ENCODE results near the gene SHC1. TPM values are rescaled to one million over a fixed set of nuclear protein-coding genes. Genes with fewer than 3 reads are reported as not detected.

The SHC1 gene, protein sequence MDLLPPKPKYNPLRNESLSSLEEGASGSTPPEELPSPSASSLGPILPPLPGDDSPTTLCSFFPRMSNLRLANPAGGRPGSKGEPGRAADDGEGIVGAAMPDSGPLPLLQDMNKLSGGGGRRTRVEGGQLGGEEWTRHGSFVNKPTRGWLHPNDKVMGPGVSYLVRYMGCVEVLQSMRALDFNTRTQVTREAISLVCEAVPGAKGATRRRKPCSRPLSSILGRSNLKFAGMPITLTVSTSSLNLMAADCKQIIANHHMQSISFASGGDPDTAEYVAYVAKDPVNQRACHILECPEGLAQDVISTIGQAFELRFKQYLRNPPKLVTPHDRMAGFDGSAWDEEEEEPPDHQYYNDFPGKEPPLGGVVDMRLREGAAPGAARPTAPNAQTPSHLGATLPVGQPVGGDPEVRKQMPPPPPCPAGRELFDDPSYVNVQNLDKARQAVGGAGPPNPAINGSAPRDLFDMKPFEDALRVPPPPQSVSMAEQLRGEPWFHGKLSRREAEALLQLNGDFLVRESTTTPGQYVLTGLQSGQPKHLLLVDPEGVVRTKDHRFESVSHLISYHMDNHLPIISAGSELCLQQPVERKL
- 152 and 218 TPM in 2 replicates for total RNA-seq

DNA sequence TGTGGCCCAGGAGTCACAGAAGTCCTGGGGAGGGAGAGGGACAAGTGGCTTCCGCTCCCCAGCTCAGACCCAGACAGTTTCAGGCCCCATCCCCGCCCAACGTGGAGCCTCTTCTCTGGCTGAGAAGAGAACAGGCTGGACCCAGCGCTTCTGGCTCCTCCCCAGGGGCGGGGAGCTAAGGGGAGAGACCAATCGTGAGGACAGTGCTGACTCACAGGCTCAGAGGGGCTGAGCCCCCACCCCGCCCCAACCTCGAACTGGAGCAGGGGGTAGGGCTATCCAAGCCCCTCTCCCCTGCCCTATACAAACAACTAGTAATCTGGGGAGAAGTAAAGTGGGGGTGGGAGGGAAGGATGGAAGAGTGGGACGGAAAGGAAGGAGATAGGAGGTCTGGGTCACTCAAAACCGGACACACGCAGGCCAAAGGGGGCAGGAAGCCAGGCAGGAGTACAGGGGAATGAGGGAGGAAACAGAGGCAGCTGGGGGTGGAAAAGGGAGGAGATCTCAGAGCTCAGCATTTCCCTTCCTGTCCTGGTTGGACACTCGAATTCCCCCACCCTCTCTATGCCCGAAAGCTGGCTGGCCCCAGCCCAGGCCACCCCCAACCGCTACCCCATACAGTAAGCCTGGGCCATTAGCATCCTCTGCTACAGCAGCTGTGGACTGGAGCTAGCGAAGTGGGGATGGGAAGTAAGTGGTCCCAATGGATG is at the start of gene SHC1:
TSS of gene SHC1 (minus strand) at position 117 of the 710 bp plus-strand sequence. CDS start 221 bp downstream, outside the sequence.

DNA sequence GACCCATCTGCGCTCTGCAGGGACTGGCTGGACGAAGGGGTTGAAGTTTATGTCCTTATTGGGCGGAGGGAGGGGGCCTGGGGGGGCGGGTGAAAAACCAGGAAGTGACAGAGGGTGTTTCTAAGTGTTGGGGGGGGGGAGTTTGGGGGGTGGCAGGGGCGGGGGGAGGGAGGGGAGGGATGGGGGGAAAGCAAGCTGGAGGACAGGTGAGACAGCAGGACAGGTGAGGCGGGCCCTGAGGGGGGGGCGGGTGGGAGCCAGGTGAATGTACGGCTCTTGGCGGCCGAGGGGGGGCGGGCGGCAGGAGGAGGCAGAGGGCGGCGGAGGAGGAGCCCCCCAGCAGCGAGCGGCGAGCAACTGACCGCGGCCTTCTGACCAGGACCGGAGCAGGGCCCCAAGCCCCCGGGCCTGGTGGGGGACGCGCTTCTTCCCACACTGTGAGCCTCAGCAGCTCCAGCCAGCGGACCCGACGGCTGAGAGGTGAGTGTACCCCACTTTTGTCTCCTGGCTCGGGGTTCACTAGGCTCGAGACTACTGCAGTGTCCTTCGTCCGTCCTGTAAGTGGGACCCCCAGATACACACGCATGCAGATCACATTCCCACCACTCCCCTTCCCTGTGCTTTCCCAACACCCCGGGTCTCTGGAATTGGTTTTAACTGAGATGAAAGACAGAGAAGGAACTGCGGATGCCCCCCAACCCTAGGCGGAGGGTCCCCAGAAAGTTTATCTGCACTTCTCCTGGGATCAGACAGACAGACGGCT is 32.1 kb upstream of the SHC1 start, which contains the start of gene ZBTB7B:
TSS of gene ZBTB7B (plus strand) at position 339 of the 763 bp plus-strand sequence. CDS start 11,859 bp downstream, outside the sequence.

DNA sequence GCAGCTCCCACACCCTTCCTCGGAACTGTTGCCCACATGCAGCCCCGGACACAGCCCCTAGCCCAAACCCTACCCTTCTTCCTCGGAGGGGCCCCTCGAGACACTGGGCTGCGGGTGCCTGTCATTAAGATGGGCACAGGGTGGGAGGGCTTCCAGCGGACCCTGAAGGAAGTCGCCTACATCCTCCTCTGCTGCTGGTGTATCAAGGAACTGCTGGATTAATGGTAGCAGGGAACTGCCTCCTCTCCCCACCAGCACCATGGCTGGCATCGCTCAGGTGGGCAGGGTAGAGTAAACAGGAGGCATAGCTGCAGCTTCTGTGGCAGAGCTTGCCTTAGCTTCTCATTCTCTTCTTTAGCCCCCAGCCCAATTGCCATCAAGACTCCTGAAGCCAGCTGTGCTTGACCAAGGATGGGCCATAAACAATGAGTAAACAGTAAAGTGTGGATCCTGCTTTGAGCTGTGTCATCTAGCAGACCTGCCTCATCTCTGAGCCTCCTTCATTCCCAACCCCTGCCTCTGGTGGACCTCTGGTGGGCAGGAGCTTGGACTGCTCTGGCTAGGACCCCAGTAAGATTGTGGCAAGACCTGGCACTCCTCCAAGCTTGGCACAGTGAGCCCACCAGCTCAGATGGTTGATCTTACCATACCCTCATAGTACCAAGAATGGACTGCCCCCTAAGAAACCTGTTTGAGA is 23.2 kb upstream of the SHC1 start, which contains the start of gene LENEP:
TSS of gene LENEP (plus strand) at position 15 of the 697 bp plus-strand sequence. CDS start at position 37, 22 bp downstream.

DNA sequence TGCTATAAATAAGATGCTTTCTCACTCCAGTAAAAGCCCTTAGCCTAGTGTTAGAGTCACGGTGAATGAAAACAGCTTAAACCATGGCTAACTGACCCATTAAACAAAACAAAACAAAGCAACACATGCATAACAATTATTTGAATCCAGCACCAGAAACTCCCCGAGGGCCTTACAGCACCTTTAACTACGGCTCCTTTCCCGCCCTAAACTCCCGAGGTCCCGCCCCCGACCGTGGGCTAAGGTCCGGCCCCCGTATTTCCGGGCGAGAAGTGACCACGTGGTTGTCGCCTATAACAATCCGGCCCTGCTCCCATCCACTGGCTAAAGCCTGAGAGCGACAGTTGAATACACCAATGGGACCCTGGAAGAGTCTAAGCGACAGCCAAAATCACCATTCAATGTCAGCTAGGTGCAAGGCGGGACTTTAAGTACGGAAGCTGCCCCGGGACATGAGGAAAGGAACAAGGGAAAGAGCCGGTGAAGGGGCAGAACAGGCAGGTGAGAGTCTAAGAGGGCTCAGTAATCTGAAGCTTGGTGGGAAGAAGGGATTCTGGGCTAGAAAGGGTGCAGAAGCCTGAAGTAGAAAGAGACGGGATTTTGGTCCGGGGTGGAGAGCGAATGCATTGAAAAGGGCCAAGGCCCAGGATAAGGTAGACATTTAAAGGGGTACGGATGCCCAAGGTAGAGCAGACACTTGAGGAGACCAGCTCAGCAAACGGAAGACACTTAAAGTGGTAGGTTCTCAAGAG is 12.5 kb upstream of the SHC1 start, which contains the start of gene FLAD1:
TSS of gene FLAD1 (plus strand) at position 448 of the 752 bp plus-strand sequence. CDS start 351 bp downstream, outside the sequence.

DNA sequence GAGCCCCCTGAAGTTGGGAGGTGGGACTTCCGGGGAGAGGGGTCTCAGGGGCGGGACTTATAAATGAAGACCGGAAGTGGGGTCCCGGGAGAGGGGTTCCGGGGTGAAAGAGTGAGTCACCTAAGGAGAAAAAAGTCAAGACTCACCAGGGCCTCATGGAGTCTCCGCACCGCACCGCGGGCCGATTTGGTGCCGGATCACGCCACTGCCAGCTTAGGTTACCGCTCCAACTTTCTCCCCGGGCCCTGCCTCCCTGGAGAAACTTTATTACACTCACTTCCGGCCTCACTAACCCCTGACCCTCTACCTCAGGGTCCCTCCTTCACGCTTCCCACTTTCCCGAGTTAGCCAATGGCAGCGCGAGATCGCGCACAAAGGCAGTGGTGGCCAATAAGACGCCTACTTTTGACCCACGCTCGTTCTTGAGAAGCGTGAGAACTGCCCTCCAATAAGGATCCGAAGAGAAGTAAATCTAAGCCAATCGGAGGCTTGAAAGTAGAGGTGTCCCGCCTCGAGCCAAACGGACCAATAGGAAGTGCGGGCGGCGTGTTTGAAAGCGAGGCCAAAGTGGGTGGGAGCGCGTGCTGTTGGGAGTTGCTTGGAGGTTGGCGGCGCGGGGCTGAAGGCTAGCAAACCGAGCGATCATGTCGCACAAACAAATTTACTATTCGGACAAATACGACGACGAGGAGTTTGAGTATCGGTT is 3.7 kb upstream of the SHC1 start, which contains the start of gene CKS1B:
TSS of gene CKS1B (plus strand) at position 580 of the 706 bp plus-strand sequence. CDS start at position 645, 65 bp downstream.

DNA sequence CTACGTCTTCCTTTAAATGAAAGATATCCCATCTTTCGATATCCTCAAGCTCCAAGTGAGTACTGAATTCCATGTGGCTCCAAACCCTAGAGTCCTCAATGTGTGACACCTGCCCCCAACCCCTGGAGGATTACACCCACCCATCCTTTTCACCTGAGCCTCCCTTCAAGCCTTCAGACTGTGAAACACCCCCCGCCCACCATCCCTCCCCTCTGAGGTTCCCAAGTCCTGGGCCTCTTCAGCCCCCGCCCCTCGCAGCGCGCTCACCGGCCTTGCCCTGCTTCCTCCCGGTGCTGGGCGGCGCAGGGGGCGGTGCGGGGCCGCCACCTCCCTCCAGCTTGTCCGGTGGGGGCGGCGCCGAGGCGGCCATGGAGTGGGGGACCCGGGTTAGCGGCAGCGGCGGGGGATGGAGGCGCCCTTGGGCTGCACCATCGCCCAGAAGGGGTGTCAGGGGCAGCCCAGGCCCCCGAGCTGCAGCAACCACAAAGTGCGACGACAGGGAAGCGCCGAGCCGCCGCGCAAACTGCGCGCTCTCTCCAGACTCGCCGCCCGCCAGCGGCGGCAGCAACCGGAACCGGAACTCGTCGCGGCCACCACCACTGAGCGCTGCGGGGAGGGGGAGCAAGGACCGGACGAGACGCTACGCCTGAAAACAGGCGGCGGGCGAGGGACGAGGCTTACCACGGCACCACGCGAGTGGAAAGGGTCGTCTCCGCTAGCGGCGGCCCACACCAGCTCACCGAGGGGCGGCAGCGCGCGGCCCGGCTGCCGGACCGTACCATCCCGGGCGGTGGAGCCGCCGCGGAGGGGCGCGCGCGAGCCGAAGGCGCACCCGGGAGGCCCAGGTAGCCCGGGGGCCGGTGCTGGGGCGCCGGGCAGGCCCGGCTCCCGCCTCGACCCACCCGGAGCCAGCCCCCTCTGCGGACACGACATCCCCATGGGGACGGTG is 9.1 kb downstream of the SHC1 start, which contains the start of gene PYGO2:
TSS of gene PYGO2 (minus strand) at position 576 of the 949 bp plus-strand sequence. CDS start at position 370, 206 bp downstream.

DNA sequence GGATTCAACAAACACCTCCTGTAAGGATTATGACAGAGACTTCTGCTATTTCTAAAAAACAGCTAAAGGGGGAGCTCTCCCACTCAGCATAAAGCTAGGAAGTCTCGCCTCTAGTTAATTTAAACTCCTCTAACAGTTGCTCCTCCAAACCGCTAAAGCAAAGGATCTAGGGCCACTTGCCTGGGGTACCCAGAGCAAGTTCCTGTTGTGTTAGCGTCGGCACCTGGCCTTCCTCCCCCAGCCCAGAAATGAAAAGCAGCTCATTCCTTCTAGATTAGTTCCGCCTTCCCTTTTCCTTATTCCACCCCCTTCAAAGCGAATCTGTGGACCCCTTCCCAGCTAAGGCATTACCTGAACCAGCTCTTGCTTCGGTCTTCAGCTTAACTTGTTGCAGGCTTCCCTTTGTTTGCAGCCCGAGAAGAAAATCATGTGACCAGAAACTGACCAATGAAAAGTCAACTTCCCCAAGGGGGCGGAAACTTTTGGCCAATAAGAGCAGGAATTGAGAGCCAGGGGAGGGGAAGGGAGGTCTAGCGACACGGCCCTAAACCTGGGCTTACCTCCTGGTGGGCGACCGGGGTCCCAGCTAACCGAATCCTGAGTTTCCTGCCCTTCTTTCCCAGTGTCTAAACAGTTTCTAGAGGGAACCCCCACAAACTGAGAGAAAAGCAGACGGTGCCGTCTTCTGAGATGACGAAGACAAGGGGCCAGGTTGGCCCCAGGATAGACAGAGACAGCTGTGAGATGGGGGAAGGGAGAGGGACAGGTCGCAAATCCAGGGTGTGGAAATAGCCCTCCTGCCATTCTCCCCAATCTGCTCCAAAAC is 14.6 kb downstream of the SHC1 start, which contains the start of gene PBXIP1:
TSS of gene PBXIP1 (minus strand) at position 382 of the 826 bp plus-strand sequence. CDS start 2,378 bp downstream, outside the sequence.

DNA sequence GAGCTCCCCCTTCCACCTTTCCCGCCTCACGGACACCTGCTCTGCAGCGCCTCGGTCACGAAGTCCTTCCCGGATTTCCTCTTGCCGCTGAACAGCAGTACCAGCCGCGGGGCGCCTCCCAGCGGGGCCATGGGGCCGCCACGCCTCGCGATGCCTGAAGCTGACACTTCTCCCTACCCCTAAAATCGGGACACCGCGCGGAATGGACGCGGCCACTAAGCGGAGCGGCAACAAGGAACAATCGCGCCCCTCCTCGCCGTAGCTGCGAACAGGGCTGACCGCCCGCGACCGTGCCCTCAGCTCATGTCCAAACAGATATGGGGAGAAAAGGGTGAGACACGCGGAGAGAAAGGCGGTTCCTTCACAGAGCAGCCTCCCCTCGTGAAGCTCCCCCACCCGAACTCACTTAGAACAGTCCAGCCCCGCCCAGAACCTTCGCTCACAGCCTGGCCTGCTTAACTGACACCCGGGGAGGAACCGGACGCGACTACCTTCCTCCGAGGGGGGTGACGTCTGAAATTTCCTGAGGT is 33.9 kb downstream of the SHC1 start, which contains the start of gene PMVK:
TSS of gene PMVK (minus strand) at position 165 of the 530 bp plus-strand sequence. CDS start at position 131, 34 bp downstream.

Other genes with a start within 250 kb of the SHC1 start
- gene KCNN3, start 100.5 kb downstream of the SHC1 start, total RNA-seq = under 0.01 and 0.65 TPM in 2 replicates
- gene PMVK, start 34.0 kb downstream of the SHC1 start, total RNA-seq = 7.3 and 9.7 TPM in 2 replicates
- gene PBXIP1, start 14.6 kb downstream of the SHC1 start, total RNA-seq = 79.6 and 105 TPM in 2 replicates
- gene PYGO2, start 9.0 kb downstream of the SHC1 start, total RNA-seq = 5.2 and 5.9 TPM in 2 replicates
- 116 and 140 TPM in 2 replicates for gene CKS1B, start 3.9 kb upstream of the SHC1 start, total RNA-seq
- gene FLAD1, start 12.6 kb upstream of the SHC1 start, total RNA-seq = 26.6 and 33.9 TPM in 2 replicates
- 0.76 TPM in 1 of 2 replicates, not detected in the other for gene LENEP, start 22.8 kb upstream of the SHC1 start, total RNA-seq
- gene ZBTB7B, start 32.1 kb upstream of the SHC1 start, total RNA-seq = 7.5 and 9.7 TPM in 2 replicates
- gene DCST2, start 63.0 kb upstream of the SHC1 start, total RNA-seq = not detected in 2 replicates
- gene DCST1, start 63.1 kb upstream of the SHC1 start, total RNA-seq = not detected in 2 replicates
- gene ADAM15, start 80.6 kb upstream of the SHC1 start, total RNA-seq = 161 and 165 TPM in 2 replicates
- gene EFNA4, start 93.0 kb upstream of the SHC1 start, total RNA-seq = 8.8 and 9.7 TPM in 2 replicates
- 0.76 and 0.97 TPM in 2 replicates for gene EFNA3, start 108.1 kb upstream of the SHC1 start, total RNA-seq
- 57.0 and 96.1 TPM in 2 replicates for gene EFNA1, start 157.1 kb upstream of the SHC1 start, total RNA-seq
- gene SLC50A1, start 165.1 kb upstream of the SHC1 start, total RNA-seq = 33.8 and 45.1 TPM in 2 replicates
- 24.2 and 50.0 TPM in 2 replicates for gene DPM3, start 169.8 kb upstream of the SHC1 start, total RNA-seq
- gene KRTCAP2, start 202.6 kb upstream of the SHC1 start, total RNA-seq = 61.1 and 119 TPM in 2 replicates
- gene TRIM46, start 203.1 kb upstream of the SHC1 start, total RNA-seq = 3.5 and 3.9 TPM in 2 replicates
- 8.2 and 12.3 TPM in 2 replicates for gene THBS3, start 237.2 kb upstream of the SHC1 start, total RNA-seq
- 58.1 and 85.8 TPM in 2 replicates for gene MTX1, start 237.9 kb upstream of the SHC1 start, total RNA-seq